Vagina (tissue), 2 donors: ENCODE measurements around the gene NUDT13.

ENCODE experiments used
- POLR2A ChIP-seq, 2 donors: fragments of 450-650 bp; IDR thresholded peaks; one replicate each; pipeline ENCODE4 v1.6.1; 2017; ENCODE audit warnings: antibody characterized with exemption in 2 of 2, mild to moderate bottlenecking in 2 of 2, moderate library complexity in 2 of 2
- TF ChIP-seq, protein P1 (sequence below), 3 experiments: fragments of 450-650 bp in 2 of 3; fragments of 200-600 bp in 1 of 3; sonication (generic) in 1 of 3; IDR thresholded peaks; one replicate each; pipeline ENCODE4 v1.5.1; 2017 to 2019; ENCODE audit warnings: antibody characterized with exemption in 3 of 3, mild to moderate bottlenecking in 2 of 3, moderate library complexity in 2 of 3

DNA sequence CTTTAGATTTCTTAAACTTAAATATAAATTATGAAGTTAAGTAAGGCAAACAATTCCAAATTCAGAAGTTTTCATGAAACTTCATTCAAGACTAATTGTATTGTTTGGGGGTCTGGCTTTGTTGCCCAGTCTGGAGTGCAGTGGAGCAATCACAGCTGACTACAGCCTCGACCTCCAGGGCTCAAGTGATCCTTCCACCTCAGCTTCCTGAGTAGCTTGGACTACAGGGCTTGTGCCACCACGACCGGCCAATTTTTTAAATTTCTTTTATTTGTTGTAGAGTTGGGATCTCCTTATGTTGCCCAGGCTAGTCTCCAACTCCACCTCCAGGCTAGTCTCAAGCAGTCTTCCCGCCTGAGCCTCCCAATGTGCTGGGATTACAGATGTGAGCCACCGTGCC, 26.0 kb upstream of the NUDT13 start:
- TF ChIP-seq, protein P1, sequence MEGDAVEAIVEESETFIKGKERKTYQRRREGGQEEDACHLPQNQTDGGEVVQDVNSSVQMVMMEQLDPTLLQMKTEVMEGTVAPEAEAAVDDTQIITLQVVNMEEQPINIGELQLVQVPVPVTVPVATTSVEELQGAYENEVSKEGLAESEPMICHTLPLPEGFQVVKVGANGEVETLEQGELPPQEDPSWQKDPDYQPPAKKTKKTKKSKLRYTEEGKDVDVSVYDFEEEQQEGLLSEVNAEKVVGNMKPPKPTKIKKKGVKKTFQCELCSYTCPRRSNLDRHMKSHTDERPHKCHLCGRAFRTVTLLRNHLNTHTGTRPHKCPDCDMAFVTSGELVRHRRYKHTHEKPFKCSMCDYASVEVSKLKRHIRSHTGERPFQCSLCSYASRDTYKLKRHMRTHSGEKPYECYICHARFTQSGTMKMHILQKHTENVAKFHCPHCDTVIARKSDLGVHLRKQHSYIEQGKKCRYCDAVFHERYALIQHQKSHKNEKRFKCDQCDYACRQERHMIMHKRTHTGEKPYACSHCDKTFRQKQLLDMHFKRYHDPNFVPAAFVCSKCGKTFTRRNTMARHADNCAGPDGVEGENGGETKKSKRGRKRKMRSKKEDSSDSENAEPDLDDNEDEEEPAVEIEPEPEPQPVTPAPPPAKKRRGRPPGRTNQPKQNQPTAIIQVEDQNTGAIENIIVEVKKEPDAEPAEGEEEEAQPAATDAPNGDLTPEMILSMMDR (IDR thresholded peaks at IDR 0.05) = no peak
- TF ChIP-seq POLR2A (IDR thresholded peaks at IDR 0.05) = no peak
